CD14-positive monocyte (primary cell): ENCODE measurements around the gene DCAF6. TPM values are rescaled to one million over a fixed set of nuclear protein-coding genes. Genes with fewer than 3 reads are reported as not detected.

ENCODE experiments used
- DNase-seq, 3 donors: peaks; one replicate each; pipeline ENCODE4 v3.0.0-alpha.2; 2011 to 2022
- H2AFZ ChIP-seq: 2 replicates; pipeline ENCODE4 v1.6.0; 2012; ENCODE audit warnings: mild to moderate bottlenecking, low read depth, low read length, inconsistent platforms; ENCODE audit not compliant: insufficient read depth, poor library complexity, severe bottlenecking
- H3K27ac ChIP-seq, 2 donors: 1 replicate in 1 of 2; 2 replicates in 1 of 2; pipeline ENCODE4 v1.5.1; 2012 to 2013; ENCODE audit warnings: low read length in 2 of 2, control low read depth in 1 of 2, inconsistent platforms in 1 of 2, low read depth in 1 of 2, mild to moderate bottlenecking in 1 of 2
- H3K27me3 ChIP-seq, 2 donors: one replicate each; pipeline versions ENCODE4 v1.6.0 to v1.6.1; 2011 to 2013; ENCODE audit warnings: low read length in 2 of 2; ENCODE audit not compliant: control insufficient read depth in 2 of 2, insufficient read depth in 2 of 2
- H3K36me3 ChIP-seq, 2 donors: replicated peaks in 1 of 2; 1 replicate in 1 of 2; 2 replicates in 1 of 2; pipeline versions ENCODE4 v1.5.1 to v1.6.1; 2012 to 2013; ENCODE audit warnings: low read length in 2 of 2, control low read depth in 1 of 2, inconsistent platforms in 1 of 2, mild to moderate bottlenecking in 1 of 2; ENCODE audit not compliant: insufficient read depth in 2 of 2, control insufficient read depth in 1 of 2
- H3K4me1 ChIP-seq, 2 donors: 1 replicate in 1 of 2; 2 replicates in 1 of 2; pipeline versions ENCODE4 v1.5.1 to v1.6.1; 2012 to 2013; ENCODE audit warnings: low read length in 2 of 2, control low read depth in 1 of 2, inconsistent platforms in 1 of 2, mild to moderate bottlenecking in 1 of 2, moderate library complexity in 1 of 2; ENCODE audit not compliant: insufficient read depth in 2 of 2, control insufficient read depth in 1 of 2
- H3K4me2 ChIP-seq: replicated peaks from 2 replicates; pipeline ENCODE3; 2012; ENCODE audit warnings: low read length, moderate library complexity, mild to moderate bottlenecking; ENCODE audit not compliant: poor library complexity, severe bottlenecking; ENCODE audit errors: extremely low read depth
- H3K4me3 ChIP-seq, 3 experiments: fragments of 200-600 bp in 1 of 3; sonication (generic) in 1 of 3; replicated peaks in 1 of 3; 1 replicate in 2 of 3; 2 replicates in 1 of 3; pipeline ENCODE4 v1.5.1; 2011 to 2013; ENCODE audit warnings: low read length in 3 of 3, mild to moderate bottlenecking in 3 of 3, control low read depth in 2 of 3, low read depth in 2 of 3, inconsistent platforms in 1 of 3, moderate library complexity in 1 of 3
- H3K79me2 ChIP-seq: 2 replicates; pipeline ENCODE4 v1.6.0; 2012; ENCODE audit warnings: mild to moderate bottlenecking, control low read depth, inconsistent platforms, low read length, moderate library complexity; ENCODE audit not compliant: insufficient read depth
- H3K9ac ChIP-seq: 2 replicates; pipeline ENCODE4 v1.6.0; 2017; ENCODE audit warnings: low read length, mild to moderate bottlenecking; ENCODE audit not compliant: insufficient read depth, poor library complexity, severe bottlenecking
- H3K9me3 ChIP-seq, 2 donors: replicated peaks in 1 of 2; 1 replicate in 1 of 2; 2 replicates in 1 of 2; pipeline versions ENCODE4 v1.5.1 to v1.6.1; 2012 to 2013; ENCODE audit warnings: low read length in 2 of 2, control low read depth in 1 of 2; ENCODE audit not compliant: control insufficient read depth in 1 of 2, insufficient read depth in 1 of 2
- H4K20me1 ChIP-seq: 2 replicates; pipeline ENCODE4 v1.6.0; 2012; ENCODE audit warnings: mild to moderate bottlenecking, low read length, control low read depth, moderate library complexity; ENCODE audit not compliant: insufficient read depth
- H3K27ac Mint-ChIP-seq, 7 donors: one replicate each; pipeline ENCODE4 v1.8.0; 2020; ENCODE audit warnings: mild to moderate bottlenecking in 7 of 7, mixed read lengths in 7 of 7, moderate library complexity in 6 of 7, inconsistent platforms in 2 of 7
- H3K27me3 Mint-ChIP-seq, 3 donors: one replicate each; pipeline ENCODE4 v1.8.0; 2021 to 2022; ENCODE audit warnings: low read depth in 3 of 3, mild to moderate bottlenecking in 3 of 3, mixed read lengths in 3 of 3, moderate library complexity in 3 of 3, inconsistent platforms in 1 of 3
- H3K36me3 Mint-ChIP-seq, 2 donors: one replicate each; pipeline ENCODE4 v1.8.0; 2020; ENCODE audit warnings: mixed read lengths in 2 of 2, inconsistent platforms in 1 of 2, mild to moderate bottlenecking in 1 of 2
- H3K4me1 Mint-ChIP-seq: one replicate; pipeline ENCODE4 v1.8.0; 2020; ENCODE audit warnings: mild to moderate bottlenecking, mixed read lengths
- H3K4me3 Mint-ChIP-seq, 2 donors: one replicate each; pipeline ENCODE4 v1.8.0; 2020; ENCODE audit warnings: mild to moderate bottlenecking in 2 of 2, mixed read lengths in 2 of 2, moderate library complexity in 1 of 2
- H3K9me3 Mint-ChIP-seq, 7 donors: one replicate each; pipeline ENCODE4 v1.8.0; 2020 to 2022; ENCODE audit warnings: mixed read lengths in 7 of 7, mild to moderate bottlenecking in 6 of 7, moderate library complexity in 6 of 7, inconsistent platforms in 2 of 7
- WGBS: methylation state at CpG from one replicate; pipeline ENCODE4 v1.1.5; 2013; ENCODE audit warnings: missing lambda C conversion rate; ENCODE audit not compliant: insufficient coverage; 5-methylcytosine and 5-hydroxymethylcytosine counted together
- intact Hi-C, 2 donors: fragments of 100-400 bp; cut with micrococcal nuclease; formaldehyde crosslinking; loops; one replicate each; pipeline versions ENCODE4 v1.15.0 to v1.15.1; 2023
- polyA plus RNA-seq, 3 donors: library from polyadenylated mRNA; depleted of rRNA in 1 of 3; unstranded in 2 of 3; stranded (reverse) in 1 of 3; fragments of 300-500 nt in 2 of 3; fragments of >200 nt in 1 of 3; fragmentation: Illumina TruSeq in 2 of 3; gene quantifications; 1 replicate in 2 of 3; 2 replicates in 1 of 3; pipeline ENCODE4 v1.2.3, GENCODE V29; 2012 to 2021
- TF ChIP-seq, protein P1 (sequence below): fragments of 200-600 bp; IDR thresholded peaks from one replicate; pipeline ENCODE4 v1.8.0; 2022; ENCODE audit warnings: antibody characterized with exemption, mild to moderate bottlenecking

DCAF6 gene
- polyA plus RNA-seq, 3 donors: 11.8 to 16.1 (median 11.9) TPM

DNA sequence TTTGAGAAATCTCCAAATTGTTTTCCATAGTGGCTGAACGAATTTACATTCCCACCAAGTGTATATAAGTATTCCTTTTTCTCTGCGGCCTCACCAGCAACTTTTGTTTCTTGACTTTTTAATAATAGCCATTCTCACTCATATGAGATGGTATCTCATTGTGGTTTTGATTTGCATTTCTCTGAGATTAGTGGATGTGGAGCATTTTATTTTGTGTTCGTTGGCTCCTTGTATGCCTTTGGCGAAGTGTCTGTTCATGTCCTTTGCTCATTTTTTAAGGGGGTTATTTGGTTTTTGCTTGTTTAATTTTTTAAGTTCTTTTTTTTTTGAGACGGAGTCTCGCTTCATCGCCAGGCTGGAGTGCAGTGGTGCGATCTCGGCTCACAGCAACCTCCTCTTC is 45.5 kb downstream of the DCAF6 start:
- H3K27ac Mint-ChIP-seq: no peak overlapping the region

DNA sequence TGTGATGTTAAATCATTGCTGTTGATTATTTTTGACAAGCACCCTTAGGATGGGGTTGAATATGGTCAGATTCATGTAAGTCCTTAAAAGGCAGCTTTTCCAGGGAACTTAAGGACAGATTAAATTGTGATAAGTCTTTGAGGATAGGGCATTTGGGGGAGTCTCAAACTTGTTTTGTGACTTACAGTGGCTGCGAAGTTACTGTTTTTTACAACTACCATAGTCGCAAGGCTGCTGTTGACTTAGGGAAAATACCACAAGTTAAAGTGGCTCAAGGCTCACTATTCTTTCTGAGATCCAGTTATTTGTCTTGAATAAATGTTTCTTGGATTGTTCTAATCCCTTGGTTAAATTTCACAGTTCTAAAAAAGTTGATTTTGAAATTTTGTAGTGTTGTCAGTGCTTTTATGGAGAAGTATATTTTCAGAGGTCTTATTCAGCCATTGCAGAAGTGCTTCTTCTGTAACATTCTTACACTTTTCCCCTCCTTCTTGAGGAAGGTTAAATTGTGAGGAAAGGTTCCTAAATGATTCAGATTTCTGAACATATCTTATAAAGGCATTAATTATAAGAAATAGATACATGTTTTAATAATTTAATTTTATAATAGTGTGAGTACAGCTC is 47.4 kb downstream of the DCAF6 start:
- H3K4me1 Mint-ChIP-seq: no peaks in the 10 kb centered on the region
- H3K27me3 Mint-ChIP-seq: peaks cover 0 to 2% (median 0%) of the 10 kb centered on the region in 3 donors
- Histone ChIP-seq H3K27ac (no peak overlapping the region), H3K9ac (no peak overlapping the region), H2AFZ (no peak overlapping the region), H3K36me3 (peaks cover 6 to 44% of the 10 kb centered on the region in 2 donors), H3K4me1 (no peaks in the 10 kb centered on the region), H3K27me3 (no peaks in the 10 kb centered on the region), H3K79me2 (no peaks in the 10 kb centered on the region), H3K4me2 (no peak overlapping the region), H3K4me3 (no peak overlapping the region), H4K20me1 (no peaks in the 10 kb centered on the region), H3K9me3 (no peaks in the 10 kb centered on the region)
- intact Hi-C loops: no loop called here
- WGBS: no CpG with 5 or more reads among the region's 2 CpGs
- H3K4me3 Mint-ChIP-seq: no peak overlapping the region
- DNase-seq: no peak
- TF ChIP-seq, protein P1, sequence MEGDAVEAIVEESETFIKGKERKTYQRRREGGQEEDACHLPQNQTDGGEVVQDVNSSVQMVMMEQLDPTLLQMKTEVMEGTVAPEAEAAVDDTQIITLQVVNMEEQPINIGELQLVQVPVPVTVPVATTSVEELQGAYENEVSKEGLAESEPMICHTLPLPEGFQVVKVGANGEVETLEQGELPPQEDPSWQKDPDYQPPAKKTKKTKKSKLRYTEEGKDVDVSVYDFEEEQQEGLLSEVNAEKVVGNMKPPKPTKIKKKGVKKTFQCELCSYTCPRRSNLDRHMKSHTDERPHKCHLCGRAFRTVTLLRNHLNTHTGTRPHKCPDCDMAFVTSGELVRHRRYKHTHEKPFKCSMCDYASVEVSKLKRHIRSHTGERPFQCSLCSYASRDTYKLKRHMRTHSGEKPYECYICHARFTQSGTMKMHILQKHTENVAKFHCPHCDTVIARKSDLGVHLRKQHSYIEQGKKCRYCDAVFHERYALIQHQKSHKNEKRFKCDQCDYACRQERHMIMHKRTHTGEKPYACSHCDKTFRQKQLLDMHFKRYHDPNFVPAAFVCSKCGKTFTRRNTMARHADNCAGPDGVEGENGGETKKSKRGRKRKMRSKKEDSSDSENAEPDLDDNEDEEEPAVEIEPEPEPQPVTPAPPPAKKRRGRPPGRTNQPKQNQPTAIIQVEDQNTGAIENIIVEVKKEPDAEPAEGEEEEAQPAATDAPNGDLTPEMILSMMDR: no peak
- peaks cover 38 to 45% of the 10 kb centered on the region in 2 donors for H3K36me3 Mint-ChIP-seq
- H3K9me3 Mint-ChIP-seq: peaks cover 0 to 3% (median 0%) of the 10 kb centered on the region in 7 donors
- H3K27ac Mint-ChIP-seq: no peak overlapping the region

More for the DNA sequence above, 45.5 kb downstream of the DCAF6 start:
- Histone ChIP-seq H3K27ac (no peak overlapping the region), H3K9ac (no peak overlapping the region), H3K4me3 (no peak overlapping the region), H3K4me1 (no peaks in the 10 kb centered on the region), H3K36me3 (peaks cover 11 to 55% of the 10 kb centered on the region in 2 donors), H3K79me2 (no peaks in the 10 kb centered on the region), H3K27me3 (no peaks in the 10 kb centered on the region), H2AFZ (no peak overlapping the region), H4K20me1 (no peaks in the 10 kb centered on the region), H3K9me3 (no peaks in the 10 kb centered on the region), H3K4me2 (no peak overlapping the region)
- 100% methylated on average over 2 of the region's 9 CpGs for WGBS
- H3K4me3 Mint-ChIP-seq: no peak overlapping the region
- peaks cover 0 to 2% (median 0%) of the 10 kb centered on the region in 3 donors for H3K27me3 Mint-ChIP-seq
- H3K4me1 Mint-ChIP-seq: no peaks in the 10 kb centered on the region
- peaks cover 43 to 51% of the 10 kb centered on the region in 2 donors for H3K36me3 Mint-ChIP-seq
- peaks cover 0 to 4% (median 2%) of the 10 kb centered on the region in 7 donors for H3K9me3 Mint-ChIP-seq
- intact Hi-C loops: no loop called here
- no peak for DNase-seq
- TF ChIP-seq, protein P1: no peak
